WI38 (cell line): ENCODE results near the gene ZNF544.
"Not testable (repeated sequence)": the region's sequence is repeated elsewhere in the genome, so short reads cannot be mapped to it uniquely, and the experiment has no call there.

Experiments used
- H3K4me3 ChIP-seq: 2 replicates; pipeline ENCODE4 v1.5.1; 2011; ENCODE audit warnings: low read depth, mild to moderate bottlenecking, control low read depth, low read length
- TF ChIP-seq, protein P1 (sequence below): IDR thresholded peaks from 2 replicates; pipeline ENCODE4 v1.5.1; 2012; ENCODE audit warnings: low read depth, mild to moderate bottlenecking, control low read depth, low read length

The ZNF544 gene

DNA sequence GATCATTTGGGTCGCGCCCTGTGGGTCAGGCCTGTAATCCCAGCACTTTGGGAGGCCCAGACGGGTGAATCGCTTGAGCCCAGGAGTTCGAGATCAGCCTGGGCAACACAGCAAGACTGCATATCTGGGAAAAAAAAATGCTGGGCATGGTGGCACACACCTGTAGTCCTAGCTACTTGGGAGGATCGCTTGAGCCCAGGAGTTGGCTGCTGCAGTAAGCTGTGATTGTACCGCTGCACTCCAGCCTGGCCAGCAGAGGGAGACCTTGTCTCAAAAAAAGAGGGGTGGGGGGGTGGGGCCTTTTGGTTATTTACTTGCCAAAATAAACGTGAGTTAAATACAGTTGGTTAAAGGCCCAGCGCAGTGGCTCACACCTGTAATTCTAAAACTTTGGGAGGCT, 9.8 kb upstream of the ZNF544 start:
- H3K4me3 ChIP-seq, result no peak overlapping the region
- TF ChIP-seq, protein P1, sequence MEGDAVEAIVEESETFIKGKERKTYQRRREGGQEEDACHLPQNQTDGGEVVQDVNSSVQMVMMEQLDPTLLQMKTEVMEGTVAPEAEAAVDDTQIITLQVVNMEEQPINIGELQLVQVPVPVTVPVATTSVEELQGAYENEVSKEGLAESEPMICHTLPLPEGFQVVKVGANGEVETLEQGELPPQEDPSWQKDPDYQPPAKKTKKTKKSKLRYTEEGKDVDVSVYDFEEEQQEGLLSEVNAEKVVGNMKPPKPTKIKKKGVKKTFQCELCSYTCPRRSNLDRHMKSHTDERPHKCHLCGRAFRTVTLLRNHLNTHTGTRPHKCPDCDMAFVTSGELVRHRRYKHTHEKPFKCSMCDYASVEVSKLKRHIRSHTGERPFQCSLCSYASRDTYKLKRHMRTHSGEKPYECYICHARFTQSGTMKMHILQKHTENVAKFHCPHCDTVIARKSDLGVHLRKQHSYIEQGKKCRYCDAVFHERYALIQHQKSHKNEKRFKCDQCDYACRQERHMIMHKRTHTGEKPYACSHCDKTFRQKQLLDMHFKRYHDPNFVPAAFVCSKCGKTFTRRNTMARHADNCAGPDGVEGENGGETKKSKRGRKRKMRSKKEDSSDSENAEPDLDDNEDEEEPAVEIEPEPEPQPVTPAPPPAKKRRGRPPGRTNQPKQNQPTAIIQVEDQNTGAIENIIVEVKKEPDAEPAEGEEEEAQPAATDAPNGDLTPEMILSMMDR, result no peak

- TF ChIP-seq, protein P1, result no peak
Observed at GRCh38 chr19:58227964-58228584, 640 bp upstream of the ZNF544 start.

DNA sequence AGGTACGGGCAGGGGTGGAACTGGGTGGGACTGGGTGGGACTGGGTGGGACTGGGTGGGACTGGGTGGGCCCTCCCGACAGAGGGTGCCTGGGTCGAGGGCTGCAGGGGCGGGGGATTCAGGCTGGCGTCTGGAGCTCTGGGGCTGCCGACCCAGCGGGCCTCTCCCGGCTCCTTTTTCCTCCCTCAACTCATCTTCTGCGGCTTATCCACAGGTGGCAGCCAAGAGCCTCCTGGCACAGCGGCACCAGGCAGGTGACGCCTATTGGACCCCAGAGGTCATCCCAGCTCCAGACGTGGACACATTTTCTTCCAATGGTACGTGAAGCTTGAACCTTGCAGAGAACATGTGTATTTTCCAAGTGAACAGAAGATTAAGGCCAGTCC, 533 bp downstream of the ZNF544 start:
- peak overlapping the region; percentile 77 for H3K4me3 ChIP-seq
- TF ChIP-seq, protein P1, result no peak

More at GRCh38 chr19:58227964-58228584, 640 bp upstream of the ZNF544 start:
- H3K4me3 ChIP-seq, result peak overlapping the region; percentile 77

DNA sequence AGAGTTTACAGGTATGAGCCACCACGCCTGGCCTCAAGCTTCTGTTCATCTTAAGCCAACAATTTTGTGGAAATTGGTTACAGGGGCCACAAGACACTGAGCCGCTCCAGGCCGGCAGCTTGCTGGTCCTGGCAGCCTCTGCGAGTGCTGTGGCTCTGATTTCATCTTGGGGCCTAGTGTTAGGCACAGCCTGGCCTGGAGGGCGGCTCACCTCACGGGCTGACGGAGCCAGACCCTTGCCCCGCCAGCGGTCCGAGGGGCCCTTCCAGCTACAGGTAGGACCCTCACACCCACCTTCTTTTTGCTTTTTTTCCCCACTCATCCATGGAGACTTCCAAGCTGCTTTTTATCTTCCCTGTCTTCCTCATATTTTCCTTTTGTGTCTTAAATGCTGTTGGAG, 8.6 kb downstream of the ZNF544 start:
- H3K4me3 ChIP-seq, result no peak overlapping the region

GRCh38 chr19:58243351-58243750, 14.6 kb downstream of the ZNF544 start:
- H3K4me3 ChIP-seq, result no peak overlapping the region
- TF ChIP-seq, protein P1, result no peak

More for the DNA sequence above, 8.6 kb downstream of the ZNF544 start:
- TF ChIP-seq, protein P1, result no peak

- TF ChIP-seq, protein P1, result no peak
- no peak overlapping the region for H3K4me3 ChIP-seq
Observed at GRCh38 chr19:58248886-58249285, 20.2 kb downstream of the ZNF544 start.

DNA sequence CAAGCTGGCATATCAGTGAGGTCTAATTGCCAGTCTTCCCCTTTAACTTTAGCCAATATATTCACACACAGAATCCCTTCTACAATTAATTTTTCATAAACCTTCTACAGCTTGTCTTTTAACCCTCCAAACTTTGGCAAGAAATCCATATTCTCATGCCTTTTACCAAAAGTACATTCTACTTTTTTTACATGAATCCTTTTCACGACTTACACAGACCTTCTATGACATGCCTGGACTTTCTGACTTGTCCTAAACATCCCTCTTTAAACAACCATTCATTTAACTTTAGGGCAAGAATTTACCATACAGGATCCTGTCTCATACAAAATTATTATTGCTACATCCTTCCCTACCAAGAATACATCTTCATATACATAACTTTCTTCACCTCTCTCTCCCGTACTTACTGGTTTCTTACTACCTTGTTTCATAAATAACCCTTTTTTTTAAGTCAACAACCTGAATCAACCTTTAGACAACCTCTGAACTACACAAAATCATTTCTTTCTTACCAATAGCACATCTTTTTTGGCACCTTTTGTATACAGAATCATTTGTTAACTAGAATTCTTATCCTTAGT, 23.5 kb downstream of the ZNF544 start:
- H3K4me3 ChIP-seq, result no peak overlapping the region
- TF ChIP-seq, protein P1, result no peak

GRCh38 chr19:58258259-58258658, 29.5 kb downstream of the ZNF544 start:
- H3K4me3 ChIP-seq, result not testable (repeated sequence)
